HCT116 (cell line): ENCODE results near the gene PLCB4.

Source experiments
- POLR2A ChIP-seq: IDR thresholded peaks from 2 replicates; pipeline ENCODE4 v1.7.0; 2011; ENCODE audit warnings: borderline replicate concordance; ENCODE audit not compliant: insufficient read depth, insufficient read length; ENCODE audit errors: extremely low read depth
- REST ChIP-seq: IDR thresholded peaks from 2 replicates; pipeline ENCODE4 v1.6.1; 2012; ENCODE audit warnings: low read depth
- TF ChIP-seq, protein P1 (sequence below), 3 experiments: fragments of 200-600 bp in 1 of 3; sonication (generic) in 1 of 3; IDR thresholded peaks in 2 of 3; conservative IDR thresholded peaks in 1 of 3; 2 replicates each; pipeline ENCODE4 v1.5.1; 2012 to 2017; ENCODE audit warnings: low read depth in 2 of 3, low read length in 2 of 3, antibody characterized with exemption in 1 of 3, borderline replicate concordance in 1 of 3, control low read depth in 1 of 3, mild to moderate bottlenecking in 1 of 3, mixed read lengths in 1 of 3, mixed run types in 1 of 3, moderate library complexity in 1 of 3; ENCODE audit not compliant: insufficient read depth in 1 of 3

DNA sequence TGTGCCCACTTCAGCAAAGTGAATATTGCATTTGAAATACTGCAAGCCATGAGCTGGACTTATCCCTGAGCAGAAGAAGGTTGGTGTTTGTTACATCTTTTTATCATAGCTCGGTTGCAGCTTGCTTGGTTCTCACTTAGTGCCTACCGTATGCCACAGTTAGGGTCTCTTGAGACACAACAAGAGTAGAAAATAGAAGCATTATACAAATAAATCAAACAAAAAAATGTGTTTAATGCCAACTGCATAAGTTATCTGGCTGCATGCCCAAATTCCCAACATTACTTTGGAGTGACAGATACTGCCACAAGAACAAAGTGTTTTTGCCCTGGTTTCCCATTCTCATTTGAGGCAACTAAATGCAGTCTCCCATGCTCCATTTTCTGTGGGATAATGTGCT lies 391.6 kb downstream of the PLCB4 start:
- TF ChIP-seq, protein P1, sequence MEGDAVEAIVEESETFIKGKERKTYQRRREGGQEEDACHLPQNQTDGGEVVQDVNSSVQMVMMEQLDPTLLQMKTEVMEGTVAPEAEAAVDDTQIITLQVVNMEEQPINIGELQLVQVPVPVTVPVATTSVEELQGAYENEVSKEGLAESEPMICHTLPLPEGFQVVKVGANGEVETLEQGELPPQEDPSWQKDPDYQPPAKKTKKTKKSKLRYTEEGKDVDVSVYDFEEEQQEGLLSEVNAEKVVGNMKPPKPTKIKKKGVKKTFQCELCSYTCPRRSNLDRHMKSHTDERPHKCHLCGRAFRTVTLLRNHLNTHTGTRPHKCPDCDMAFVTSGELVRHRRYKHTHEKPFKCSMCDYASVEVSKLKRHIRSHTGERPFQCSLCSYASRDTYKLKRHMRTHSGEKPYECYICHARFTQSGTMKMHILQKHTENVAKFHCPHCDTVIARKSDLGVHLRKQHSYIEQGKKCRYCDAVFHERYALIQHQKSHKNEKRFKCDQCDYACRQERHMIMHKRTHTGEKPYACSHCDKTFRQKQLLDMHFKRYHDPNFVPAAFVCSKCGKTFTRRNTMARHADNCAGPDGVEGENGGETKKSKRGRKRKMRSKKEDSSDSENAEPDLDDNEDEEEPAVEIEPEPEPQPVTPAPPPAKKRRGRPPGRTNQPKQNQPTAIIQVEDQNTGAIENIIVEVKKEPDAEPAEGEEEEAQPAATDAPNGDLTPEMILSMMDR (IDR thresholded peaks at IDR 0.05 in 2 of 3, conservative IDR thresholded peaks at IDR 0.05 in 1 of 3; ENCODE audit: borderline replicate concordance in 1 of 3, insufficient read depth in 1 of 3, low read depth in 2 of 3, low read length in 2 of 3), result no peak
- TF ChIP-seq REST (no peak), POLR2A (no peak)
